ENCODE data around the gene TMEM116. TPM values are rescaled to one million over a fixed set of nuclear protein-coding genes. Genes with fewer than 3 reads are reported as not detected.

TMEM116 gene
- total RNA-seq, 1 donor from 2014 or later = 11.5 TPM

DNA sequence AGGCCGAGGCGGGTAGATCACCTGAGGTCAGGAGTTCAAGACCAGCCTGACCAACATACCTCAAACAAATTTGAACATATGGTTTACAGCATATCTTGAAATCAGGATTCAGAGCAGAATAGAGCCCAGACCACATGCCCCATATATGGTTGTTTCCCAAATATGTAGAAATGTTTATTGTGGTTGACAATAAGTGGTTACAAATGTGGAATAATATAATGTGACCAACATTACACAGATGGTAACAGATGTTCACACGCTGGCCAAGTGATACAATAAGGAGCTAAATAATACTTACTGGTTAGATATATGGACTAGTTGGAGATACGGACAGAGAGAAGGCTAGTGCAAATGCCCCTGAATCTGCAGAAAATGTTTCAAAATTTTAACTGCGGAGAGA, 85.6 kb downstream of the TMEM116 start:
- no peaks in the 10 kb centered on the region for H3K4me1 ChIP-seq
- intact Hi-C loops (cut with DNase I) = no loop called here
- H3K9me3 ChIP-seq = no peaks in the 10 kb centered on the region
- H3K27me3 ChIP-seq = no peaks in the 10 kb centered on the region
- H3K4me3 ChIP-seq = no peak overlapping the region
- no peaks in the 10 kb centered on the region for H3K36me3 ChIP-seq
- no peak for DNase-seq (ENCODE audit: extremely low spot score in 2 of 2)
- H3K27ac ChIP-seq = no peak overlapping the region
- TF ChIP-seq POLR2A (IDR thresholded peaks at IDR 0.05) = no peak
- TF ChIP-seq POLR2AphosphoS5 (IDR thresholded peaks at IDR 0.05; ENCODE audit: insufficient read depth in 1 of 2, low read depth in 1 of 2) = no peak
- TF ChIP-seq, protein P1, sequence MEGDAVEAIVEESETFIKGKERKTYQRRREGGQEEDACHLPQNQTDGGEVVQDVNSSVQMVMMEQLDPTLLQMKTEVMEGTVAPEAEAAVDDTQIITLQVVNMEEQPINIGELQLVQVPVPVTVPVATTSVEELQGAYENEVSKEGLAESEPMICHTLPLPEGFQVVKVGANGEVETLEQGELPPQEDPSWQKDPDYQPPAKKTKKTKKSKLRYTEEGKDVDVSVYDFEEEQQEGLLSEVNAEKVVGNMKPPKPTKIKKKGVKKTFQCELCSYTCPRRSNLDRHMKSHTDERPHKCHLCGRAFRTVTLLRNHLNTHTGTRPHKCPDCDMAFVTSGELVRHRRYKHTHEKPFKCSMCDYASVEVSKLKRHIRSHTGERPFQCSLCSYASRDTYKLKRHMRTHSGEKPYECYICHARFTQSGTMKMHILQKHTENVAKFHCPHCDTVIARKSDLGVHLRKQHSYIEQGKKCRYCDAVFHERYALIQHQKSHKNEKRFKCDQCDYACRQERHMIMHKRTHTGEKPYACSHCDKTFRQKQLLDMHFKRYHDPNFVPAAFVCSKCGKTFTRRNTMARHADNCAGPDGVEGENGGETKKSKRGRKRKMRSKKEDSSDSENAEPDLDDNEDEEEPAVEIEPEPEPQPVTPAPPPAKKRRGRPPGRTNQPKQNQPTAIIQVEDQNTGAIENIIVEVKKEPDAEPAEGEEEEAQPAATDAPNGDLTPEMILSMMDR (IDR thresholded peaks at IDR 0.05) = no peak

- intact Hi-C loops (cut with DNase I) = no loop called here
- H3K27me3 ChIP-seq = no peaks in the 10 kb centered on the region
Observed at GRCh38 chr12:111926631-111927030, 86.3 kb downstream of the TMEM116 start.

GRCh38 chr12:111925171-111925570, 87.8 kb downstream of the TMEM116 start:
- TF ChIP-seq POLR2AphosphoS5 (IDR thresholded peaks at IDR 0.05; ENCODE audit: insufficient read depth in 1 of 2, low read depth in 1 of 2) = no peak
- no peak for TF ChIP-seq POLR2A (IDR thresholded peaks at IDR 0.05)
- TF ChIP-seq, protein P1 (IDR thresholded peaks at IDR 0.05) = no peak
- intact Hi-C loops (cut with DNase I) = no loop called here

More at GRCh38 chr12:111926631-111927030, 86.3 kb downstream of the TMEM116 start:
- Histone ChIP-seq H3K36me3 (no peaks in the 10 kb centered on the region), H3K4me3 (no peak overlapping the region), H3K27ac (no peak overlapping the region), H3K9me3 (no peaks in the 10 kb centered on the region), H3K4me1 (no peaks in the 10 kb centered on the region)
- TF ChIP-seq POLR2AphosphoS5 (IDR thresholded peaks at IDR 0.05; ENCODE audit: insufficient read depth in 1 of 2, low read depth in 1 of 2) (no peak), POLR2A (IDR thresholded peaks at IDR 0.05) (no peak)
- TF ChIP-seq, protein P1 (IDR thresholded peaks at IDR 0.05) = no peak
- no peak for DNase-seq (ENCODE audit: extremely low spot score in 2 of 2)

GRCh38 chr12:111907740-111908139, 105.2 kb downstream of the TMEM116 start:
- Histone ChIP-seq H3K36me3 (no peaks in the 10 kb centered on the region), H3K4me3 (no peak overlapping the region), H3K4me1 (no peaks in the 10 kb centered on the region), H3K9me3 (no peaks in the 10 kb centered on the region), H3K27ac (no peak overlapping the region), H3K27me3 (no peaks in the 10 kb centered on the region)
- no peak for DNase-seq (ENCODE audit: extremely low spot score in 2 of 2)
- TF ChIP-seq POLR2AphosphoS5 (IDR thresholded peaks at IDR 0.05; ENCODE audit: insufficient read depth in 1 of 2, low read depth in 1 of 2) = no peak
- TF ChIP-seq POLR2A (IDR thresholded peaks at IDR 0.05) = no peak
- TF ChIP-seq, protein P1 (IDR thresholded peaks at IDR 0.05) = no peak
- intact Hi-C loops (cut with DNase I) = no loop called here

More at GRCh38 chr12:111925171-111925570, 87.8 kb downstream of the TMEM116 start:
- Histone ChIP-seq H3K4me1 (no peaks in the 10 kb centered on the region), H3K9me3 (no peaks in the 10 kb centered on the region), H3K27ac (no peak overlapping the region), H3K36me3 (no peaks in the 10 kb centered on the region), H3K4me3 (no peak overlapping the region), H3K27me3 (no peaks in the 10 kb centered on the region)
- DNase-seq (ENCODE audit: extremely low spot score in 2 of 2) = no peak

- Histone ChIP-seq H3K4me1 (no peaks in the 10 kb centered on the region), H3K27ac (no peak overlapping the region), H3K9me3 (no peaks in the 10 kb centered on the region), H3K4me3 (no peak overlapping the region), H3K27me3 (no peaks in the 10 kb centered on the region), H3K36me3 (no peaks in the 10 kb centered on the region)
- no peak for DNase-seq (ENCODE audit: extremely low spot score in 2 of 2)
- intact Hi-C loops (cut with DNase I) = no loop called here
- TF ChIP-seq POLR2A (IDR thresholded peaks at IDR 0.05) (no peak), POLR2AphosphoS5 (IDR thresholded peaks at IDR 0.05; ENCODE audit: insufficient read depth in 1 of 2, low read depth in 1 of 2) (no peak)
- TF ChIP-seq, protein P1 (IDR thresholded peaks at IDR 0.05) = no peak
Observed at GRCh38 chr12:111905502-111905901, 107.5 kb downstream of the TMEM116 start.
